Ammon's horn (tissue), 1 donor: ENCODE results near the gene CCNYL1.
"Not testable (repeated sequence)": the region's sequence is repeated elsewhere in the genome, so short reads cannot be mapped to it uniquely, and the experiment has no call there.

Source experiments
- DNase-seq: peaks from one replicate; pipeline ENCODE4 v3.0.0-alpha.2; 2016; ENCODE audit warnings: low spot score

The CCNYL1 gene

GRCh38 chr2:207734636-207735512 lies 23.4 kb downstream of the CCNYL1 start:
- no peak for DNase-seq

GRCh38 chr2:207735513-207735859 lies 24.0 kb downstream of the CCNYL1 start:
- DNase-seq, result not testable (repeated sequence)

- no peak for DNase-seq
These were observed 32.1 kb downstream of the CCNYL1 start for GRCh38 chr2:207743514-207743913.

- no peak for DNase-seq
These were observed 32.6 kb downstream of the CCNYL1 start for GRCh38 chr2:207744050-207744449.

- no peak for DNase-seq
These were observed 33.0 kb downstream of the CCNYL1 start for GRCh38 chr2:207744451-207744850.

GRCh38 chr2:207746131-207746530 lies 34.7 kb downstream of the CCNYL1 start:
- DNase-seq, result peak; percentile 86

- no peak for DNase-seq
These were observed 36.5 kb downstream of the CCNYL1 start for GRCh38 chr2:207747653-207748560.

- DNase-seq, result no peak
These were observed 37.6 kb downstream of the CCNYL1 start for GRCh38 chr2:207748993-207749392.

- no peak for DNase-seq
These were observed 38.4 kb downstream of the CCNYL1 start for GRCh38 chr2:207749873-207750272.

- DNase-seq, result no peak
These were observed 38.9 kb downstream of the CCNYL1 start for GRCh38 chr2:207750345-207750744.

GRCh38 chr2:207750876-207751275 lies 39.4 kb downstream of the CCNYL1 start:
- no peak for DNase-seq

GRCh38 chr2:207753688-207754087 lies 42.2 kb downstream of the CCNYL1 start:
- DNase-seq, result not testable (repeated sequence)

- DNase-seq, result no peak
These were observed 43.3 kb downstream of the CCNYL1 start for GRCh38 chr2:207754498-207755383.

- DNase-seq, result no peak
These were observed 46.6 kb downstream of the CCNYL1 start for GRCh38 chr2:207758025-207758424.

GRCh38 chr2:207759890-207760289 lies 48.5 kb downstream of the CCNYL1 start:
- no peak for DNase-seq

- DNase-seq, result no peak
These were observed 49.0 kb downstream of the CCNYL1 start for GRCh38 chr2:207760453-207760852.

GRCh38 chr2:207761426-207761825 lies 50.0 kb downstream of the CCNYL1 start:
- DNase-seq, result not testable (repeated sequence)

- DNase-seq, result no peak
These were observed 50.7 kb downstream of the CCNYL1 start for GRCh38 chr2:207762146-207762545.

- no peak for DNase-seq
These were observed 52.0 kb downstream of the CCNYL1 start for GRCh38 chr2:207763303-207763917.

GRCh38 chr2:207764096-207764630 lies 52.7 kb downstream of the CCNYL1 start:
- DNase-seq, result no peak

- no peak for DNase-seq
These were observed 54.1 kb downstream of the CCNYL1 start for GRCh38 chr2:207765547-207765946.
